ENCODE results near the gene SLIT3. TPM values are rescaled to one million over a fixed set of nuclear protein-coding genes. Genes with fewer than 3 reads are reported as not detected.
"Not testable (repeated sequence)": the region's sequence is repeated elsewhere in the genome, so short reads cannot be mapped to it uniquely, and the experiment has no call there.

Gene SLIT3
- total and polyA plus RNA-seq, 2 donors from 2014 or later = 14.5 to 54.1 TPM

GRCh38 chr5:169218176-169218575, 82.8 kb downstream of the SLIT3 start:
- intact Hi-C loops (cut with DNase I) = no loop called here
- no peak overlapping the region for H3K27ac ChIP-seq (ENCODE audit: low read depth in 2 of 2, low read length in 2 of 2)
- no peaks in the 10 kb centered on the region for H3K36me3 ChIP-seq (ENCODE audit: control insufficient read depth in 2 of 3, insufficient read depth in 3 of 3, low read length in 3 of 3)
- no peak for TF ChIP-seq CTCF (IDR thresholded peaks at IDR 0.05; ENCODE audit: borderline replicate concordance, extremely low read depth, insufficient read depth)
- no peaks in the 10 kb centered on the region for H3K4me1 ChIP-seq (ENCODE audit: control insufficient read depth in 2 of 3, insufficient read depth in 2 of 3, low read depth in 1 of 3, low read length in 3 of 3)
- H3K27me3 ChIP-seq (ENCODE audit: control insufficient read depth, insufficient read depth, low read length) = no peaks in the 10 kb centered on the region
- FAIRE-seq (no peak), DNase-seq (no peak)
- no peak overlapping the region for H3K9ac ChIP-seq (ENCODE audit: low read length in 3 of 3)
- H3K4me3 ChIP-seq (ENCODE audit: low read length in 3 of 3) = no peak overlapping the region
- H3K9me3 ChIP-seq (ENCODE audit: control insufficient read depth in 2 of 3, insufficient read depth in 1 of 3, low read length in 3 of 3) = no peaks in the 10 kb centered on the region

- FAIRE-seq = no peak
- H3K36me3 ChIP-seq (ENCODE audit: control insufficient read depth in 2 of 3, insufficient read depth in 3 of 3, low read length in 3 of 3) = no peaks in the 10 kb centered on the region
- intact Hi-C loops (cut with DNase I) = no loop called here
- no peak overlapping the region for H3K4me3 ChIP-seq (ENCODE audit: low read length in 3 of 3)
- no peak overlapping the region for H3K27ac ChIP-seq (ENCODE audit: low read depth in 2 of 2, low read length in 2 of 2)
- no peak overlapping the region for H3K9ac ChIP-seq (ENCODE audit: low read length in 3 of 3)
- H3K9me3 ChIP-seq (ENCODE audit: control insufficient read depth in 2 of 3, insufficient read depth in 1 of 3, low read length in 3 of 3) = no peaks in the 10 kb centered on the region
- H3K4me1 ChIP-seq (ENCODE audit: control insufficient read depth in 2 of 3, insufficient read depth in 2 of 3, low read depth in 1 of 3, low read length in 3 of 3) = no peaks in the 10 kb centered on the region
- TF ChIP-seq CTCF (IDR thresholded peaks at IDR 0.05; ENCODE audit: borderline replicate concordance, extremely low read depth, insufficient read depth) = no peak
- H3K27me3 ChIP-seq (ENCODE audit: control insufficient read depth, insufficient read depth, low read length) = no peaks in the 10 kb centered on the region
- peak in 1 of 5 donors; percentile 42 for DNase-seq
These were observed 84.1 kb downstream of the SLIT3 start for GRCh38 chr5:169216866-169217265.

- FAIRE-seq = no peak
These were observed 87.5 kb downstream of the SLIT3 start for GRCh38 chr5:169213479-169213878.

GRCh38 chr5:169211761-169212160, 89.2 kb downstream of the SLIT3 start:
- intact Hi-C loops (cut with DNase I); H3K27ac ChIP-seq (ENCODE audit: low read depth in 2 of 2, low read length in 2 of 2); H3K27me3 ChIP-seq (ENCODE audit: control insufficient read depth, insufficient read depth, low read length); H3K9ac ChIP-seq (ENCODE audit: low read length in 3 of 3); DNase-seq; H3K4me1 ChIP-seq (ENCODE audit: control insufficient read depth in 2 of 3, insufficient read depth in 2 of 3, low read depth in 1 of 3, low read length in 3 of 3); H3K36me3 ChIP-seq (ENCODE audit: control insufficient read depth in 2 of 3, insufficient read depth in 3 of 3, low read length in 3 of 3); FAIRE-seq; H3K4me3 ChIP-seq (ENCODE audit: low read length in 3 of 3); H3K9me3 ChIP-seq (ENCODE audit: control insufficient read depth in 2 of 3, insufficient read depth in 1 of 3, low read length in 3 of 3): not testable (repeated sequence)

More at GRCh38 chr5:169213479-169213878, 87.5 kb downstream of the SLIT3 start:
- DNase-seq = no peak
- TF ChIP-seq CTCF (IDR thresholded peaks at IDR 0.05; ENCODE audit: borderline replicate concordance, extremely low read depth, insufficient read depth) = no peak
- no peak overlapping the region for H3K27ac ChIP-seq (ENCODE audit: low read depth in 2 of 2, low read length in 2 of 2)
- H3K9me3 ChIP-seq (ENCODE audit: control insufficient read depth in 2 of 3, insufficient read depth in 1 of 3, low read length in 3 of 3) = no peaks in the 10 kb centered on the region
- no peak overlapping the region for H3K9ac ChIP-seq (ENCODE audit: low read length in 3 of 3)
- no peaks in the 10 kb centered on the region for H3K4me1 ChIP-seq (ENCODE audit: control insufficient read depth in 2 of 3, insufficient read depth in 2 of 3, low read depth in 1 of 3, low read length in 3 of 3)
- no peak overlapping the region for H3K4me3 ChIP-seq (ENCODE audit: low read length in 3 of 3)
- intact Hi-C loops (cut with DNase I) = no loop called here
- no peaks in the 10 kb centered on the region for H3K36me3 ChIP-seq (ENCODE audit: control insufficient read depth in 2 of 3, insufficient read depth in 3 of 3, low read length in 3 of 3)
- no peaks in the 10 kb centered on the region for H3K27me3 ChIP-seq (ENCODE audit: control insufficient read depth, insufficient read depth, low read length)
